ENCODE data around the gene EHMT2.
"Not testable (repeated sequence)": the region's sequence is repeated elsewhere in the genome, so short reads cannot be mapped to it uniquely, and the experiment has no call there.

The EHMT2 gene

DNA sequence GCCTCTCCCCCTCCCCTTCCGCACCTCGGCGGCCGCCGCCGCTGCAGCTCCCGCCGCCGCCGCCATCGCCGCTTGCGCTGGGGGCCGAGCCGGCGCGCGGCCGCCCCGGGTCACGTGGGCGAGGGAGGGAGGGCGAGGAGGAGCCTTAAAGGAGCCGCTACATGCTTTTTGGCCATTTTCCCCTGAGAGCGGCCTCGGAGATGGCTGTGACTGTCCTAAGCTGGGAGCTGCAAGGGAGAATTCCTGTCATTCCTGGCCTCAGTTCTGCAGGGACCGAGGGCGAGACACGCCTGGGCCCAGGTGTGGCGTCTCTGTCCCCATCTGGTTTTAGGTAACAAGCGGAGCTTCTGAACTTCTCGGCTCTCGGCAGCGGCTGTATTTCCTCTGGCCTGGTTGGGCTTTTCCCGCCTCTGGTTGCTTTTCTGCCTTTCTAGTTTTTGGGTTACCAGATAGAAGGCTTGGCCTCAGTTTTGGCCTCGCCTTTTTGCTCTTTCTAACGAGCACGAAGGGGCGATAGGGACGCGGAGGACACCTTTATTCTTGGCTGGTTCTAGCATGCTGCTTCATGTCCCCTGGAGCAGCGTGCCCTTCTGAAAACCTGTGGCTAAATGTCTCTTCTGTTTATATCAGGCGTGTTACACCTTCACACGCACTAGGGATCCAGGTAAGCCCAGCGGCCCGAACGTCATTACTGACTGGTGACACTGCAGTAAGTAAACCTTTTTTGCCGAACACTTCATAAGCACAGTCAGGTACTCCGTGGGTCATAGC, at the start of gene EHMT2:
Gene EHMT2, minus strand, starts transcription at position 87 of the 771 bp plus-strand sequence. Its CDS starts 21 bp downstream, at position 66.
- peak; percentile 77 for DNase-seq

DNA sequence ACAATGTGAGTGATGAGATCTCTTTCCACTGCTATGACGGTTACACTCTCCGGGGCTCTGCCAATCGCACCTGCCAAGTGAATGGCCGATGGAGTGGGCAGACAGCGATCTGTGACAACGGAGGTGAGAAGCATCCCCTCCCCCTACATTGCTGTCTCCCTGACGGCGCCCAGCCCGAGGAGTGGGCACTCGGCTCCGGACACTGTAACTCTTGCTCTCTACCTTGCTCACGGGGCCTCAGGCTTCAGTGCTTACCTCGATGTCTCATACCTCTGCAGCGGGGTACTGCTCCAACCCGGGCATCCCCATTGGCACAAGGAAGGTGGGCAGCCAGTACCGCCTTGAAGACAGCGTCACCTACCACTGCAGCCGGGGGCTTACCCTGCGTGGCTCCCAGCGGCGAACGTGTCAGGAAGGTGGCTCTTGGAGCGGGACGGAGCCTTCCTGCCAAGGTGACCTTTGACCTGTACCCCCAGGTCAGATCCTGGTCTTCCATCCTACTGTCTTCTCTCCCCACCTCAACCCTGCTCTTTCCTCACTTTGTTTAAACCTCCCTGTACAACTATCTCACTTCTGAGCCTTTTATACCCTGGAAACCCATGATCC, 49.7 kb upstream of the EHMT2 start:
- no peak for DNase-seq

DNA sequence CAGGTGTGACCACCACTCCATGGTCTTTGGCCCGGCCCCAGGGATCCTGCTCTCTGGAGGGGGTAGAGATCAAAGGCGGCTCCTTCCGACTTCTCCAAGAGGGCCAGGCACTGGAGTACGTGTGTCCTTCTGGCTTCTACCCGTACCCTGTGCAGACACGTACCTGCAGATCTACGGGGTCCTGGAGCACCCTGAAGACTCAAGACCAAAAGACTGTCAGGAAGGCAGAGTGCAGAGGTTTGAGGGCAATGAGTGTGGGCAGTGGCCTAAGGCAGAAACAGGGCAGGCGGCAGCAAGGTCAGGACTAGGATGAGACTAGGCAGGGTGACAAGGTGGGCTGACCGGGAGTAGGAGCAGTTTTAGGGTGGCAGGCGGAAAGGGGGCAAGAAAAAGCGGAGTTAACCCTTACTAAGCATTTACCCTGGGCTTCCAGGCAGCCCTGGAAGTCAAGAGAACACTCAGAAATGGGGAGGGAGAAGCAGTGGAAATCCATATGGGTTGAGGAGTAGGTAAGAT, 48.9 kb upstream of the EHMT2 start:
- DNase-seq: no peak

DNA sequence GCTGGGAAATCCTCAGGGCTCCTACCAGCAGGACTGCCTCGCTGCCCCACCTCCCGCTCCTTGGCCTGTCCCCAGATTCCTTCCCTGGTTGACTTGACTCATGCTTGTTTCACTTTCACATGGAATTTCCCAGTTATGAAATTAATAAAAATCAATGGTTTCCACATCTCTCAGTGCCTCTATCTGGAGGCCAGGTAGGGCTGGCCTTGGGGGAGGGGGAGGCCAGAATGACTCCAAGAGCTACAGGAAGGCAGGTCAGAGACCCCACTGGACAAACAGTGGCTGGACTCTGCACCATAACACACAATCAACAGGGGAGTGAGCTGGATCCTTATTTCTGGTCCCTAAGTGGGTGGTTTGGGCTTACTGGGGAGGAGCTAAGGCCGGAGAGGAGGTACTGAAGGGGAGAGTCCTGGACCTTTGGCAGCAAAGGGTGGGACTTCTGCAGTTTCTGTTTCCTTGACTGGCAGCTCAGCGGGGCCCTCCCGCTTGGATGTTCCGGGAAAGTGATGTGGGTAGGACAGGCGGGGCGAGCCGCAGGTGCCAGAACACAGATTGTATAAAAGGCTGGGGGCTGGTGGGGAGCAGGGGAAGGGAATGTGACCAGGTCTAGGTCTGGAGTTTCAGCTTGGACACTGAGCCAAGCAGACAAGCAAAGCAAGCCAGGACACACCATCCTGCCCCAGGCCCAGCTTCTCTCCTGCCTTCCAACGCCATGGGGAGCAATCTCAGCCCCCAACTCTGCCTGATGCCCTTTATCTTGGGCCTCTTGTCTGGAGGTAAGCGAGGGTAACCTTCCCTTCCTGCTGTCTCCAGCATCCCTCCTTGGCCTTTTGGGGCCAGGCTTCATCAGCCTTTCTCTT, 48.2 kb upstream of the EHMT2 start, which contains the start of gene CFB:
Gene CFB, plus strand, starts transcription at position 589 of the 863 bp plus-strand sequence. Its CDS starts 127 bp downstream, at position 716.
- DNase-seq: peak; percentile 75

DNA sequence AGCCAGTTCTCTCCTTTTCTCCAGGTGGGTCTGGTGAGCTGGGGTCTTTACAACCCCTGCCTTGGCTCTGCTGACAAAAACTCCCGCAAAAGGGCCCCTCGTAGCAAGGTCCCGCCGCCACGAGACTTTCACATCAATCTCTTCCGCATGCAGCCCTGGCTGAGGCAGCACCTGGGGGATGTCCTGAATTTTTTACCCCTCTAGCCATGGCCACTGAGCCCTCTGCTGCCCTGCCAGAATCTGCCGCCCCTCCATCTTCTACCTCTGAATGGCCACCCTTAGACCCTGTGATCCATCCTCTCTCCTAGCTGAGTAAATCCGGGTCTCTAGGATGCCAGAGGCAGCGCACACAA, 47.6 kb upstream of the EHMT2 start:
- no peak for DNase-seq

DNA sequence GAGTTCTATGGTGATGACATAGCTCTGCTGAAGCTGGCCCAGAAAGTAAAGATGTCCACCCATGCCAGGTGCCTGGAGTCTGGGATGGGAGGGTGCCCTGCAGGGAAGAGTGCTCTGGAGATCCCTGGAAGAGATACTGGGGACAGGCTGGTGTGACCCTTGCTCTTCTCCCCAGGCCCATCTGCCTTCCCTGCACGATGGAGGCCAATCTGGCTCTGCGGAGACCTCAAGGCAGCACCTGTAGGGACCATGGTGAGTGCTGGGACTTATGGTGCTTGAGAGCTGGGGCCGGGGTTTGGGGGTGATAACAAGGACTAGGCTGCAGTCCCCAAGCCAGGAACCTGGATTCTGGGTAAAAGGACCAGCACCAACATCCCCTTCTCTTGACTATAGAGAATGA, 46.2 kb upstream of the EHMT2 start:
- no peak for DNase-seq

DNA sequence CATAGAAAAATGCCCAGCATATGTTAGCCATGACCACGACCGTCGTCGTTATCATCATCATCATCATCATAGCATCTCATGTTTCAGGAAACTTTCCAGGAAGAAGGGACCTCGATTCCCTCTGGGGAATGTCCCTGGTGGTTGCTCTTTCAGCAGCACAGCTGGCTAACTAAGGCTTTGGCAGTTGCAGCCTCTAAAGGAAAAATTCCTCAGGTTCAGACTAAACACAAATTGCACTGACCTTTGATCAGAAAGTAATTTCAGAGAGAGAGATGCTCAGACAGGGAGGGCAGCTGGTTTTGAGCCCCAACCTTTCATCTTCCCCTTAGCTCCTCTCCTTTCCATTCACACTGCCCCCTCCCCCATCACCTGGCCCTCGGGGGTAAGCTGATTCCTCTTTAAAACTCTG, 42.8 kb upstream of the EHMT2 start:
- peak; percentile 46 for DNase-seq

DNA sequence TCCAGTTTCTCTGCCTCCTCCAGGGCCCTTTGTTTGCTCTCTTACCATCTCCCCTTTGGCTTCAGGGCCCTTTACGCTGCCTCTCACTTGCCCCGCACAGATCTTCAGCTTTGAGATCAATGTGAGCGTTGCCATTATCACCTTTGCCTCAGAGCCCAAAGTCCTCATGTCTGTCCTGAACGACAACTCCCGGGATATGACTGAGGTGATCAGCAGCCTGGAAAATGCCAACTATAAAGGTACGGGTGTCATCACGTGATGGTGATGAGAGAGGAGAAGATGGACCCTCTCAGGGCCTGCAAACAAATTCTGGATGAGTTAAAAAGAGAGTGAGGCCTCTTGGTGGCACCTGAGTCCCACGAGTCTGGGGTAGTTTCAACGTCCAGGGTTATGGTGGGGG, 38.3 kb upstream of the EHMT2 start:
- DNase-seq: no peak

DNA sequence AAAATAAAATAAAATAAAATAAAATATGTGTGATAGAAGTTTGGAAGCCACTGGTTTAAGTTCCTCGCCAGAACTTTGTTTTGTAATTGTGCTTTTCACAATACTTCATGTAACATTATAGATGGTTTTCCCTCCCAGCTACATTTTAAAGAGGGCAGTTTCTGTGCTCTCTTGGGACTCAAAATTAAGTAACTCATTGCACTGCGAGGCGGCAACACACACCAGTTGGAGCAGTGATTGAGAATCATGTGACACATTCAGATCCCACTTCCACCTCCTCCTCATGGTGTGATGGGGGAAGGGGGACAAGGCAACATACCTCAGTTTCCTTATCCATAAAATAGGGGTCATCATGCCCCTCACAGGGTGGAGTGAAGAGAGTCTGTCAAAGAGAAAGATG, 37.5 kb upstream of the EHMT2 start:
- DNase-seq: no peak

DNA sequence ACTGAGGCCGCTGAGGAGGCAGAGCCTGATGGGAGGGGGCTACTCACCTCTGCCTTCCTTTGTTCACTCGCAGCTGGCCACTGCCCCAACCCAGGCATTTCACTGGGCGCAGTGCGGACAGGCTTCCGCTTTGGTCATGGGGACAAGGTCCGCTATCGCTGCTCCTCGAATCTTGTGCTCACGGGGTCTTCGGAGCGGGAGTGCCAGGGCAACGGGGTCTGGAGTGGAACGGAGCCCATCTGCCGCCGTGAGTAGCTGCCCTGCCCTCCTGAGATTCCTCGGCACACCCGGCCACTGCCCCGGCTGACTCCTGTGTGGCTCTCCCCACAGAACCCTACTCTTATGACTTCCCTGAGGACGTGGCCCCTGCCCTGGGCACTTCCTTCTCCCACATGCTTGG, 36.0 kb upstream of the EHMT2 start:
- DNase-seq: no peak

DNA sequence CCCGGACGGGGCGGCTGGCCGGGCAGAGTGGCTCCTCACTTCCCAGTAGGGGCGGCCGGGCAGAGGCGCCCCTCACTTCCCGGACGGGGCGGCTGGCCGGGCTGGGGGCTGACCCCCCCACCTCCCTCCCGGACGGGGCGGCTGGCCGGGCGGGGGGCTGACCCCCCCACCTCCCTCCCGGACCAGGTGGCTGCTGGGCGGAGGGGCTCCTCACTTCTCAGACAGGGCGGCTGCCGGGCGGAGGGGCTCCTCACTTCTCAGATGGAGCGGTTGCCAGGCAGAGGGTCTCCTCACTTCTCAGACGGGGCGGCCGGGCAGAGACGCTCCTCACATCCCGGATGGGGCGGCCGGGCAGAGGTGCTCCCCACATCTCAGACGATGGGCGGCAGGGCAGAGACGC, 34.6 kb upstream of the EHMT2 start:
- not testable (repeated sequence) for DNase-seq

DNA sequence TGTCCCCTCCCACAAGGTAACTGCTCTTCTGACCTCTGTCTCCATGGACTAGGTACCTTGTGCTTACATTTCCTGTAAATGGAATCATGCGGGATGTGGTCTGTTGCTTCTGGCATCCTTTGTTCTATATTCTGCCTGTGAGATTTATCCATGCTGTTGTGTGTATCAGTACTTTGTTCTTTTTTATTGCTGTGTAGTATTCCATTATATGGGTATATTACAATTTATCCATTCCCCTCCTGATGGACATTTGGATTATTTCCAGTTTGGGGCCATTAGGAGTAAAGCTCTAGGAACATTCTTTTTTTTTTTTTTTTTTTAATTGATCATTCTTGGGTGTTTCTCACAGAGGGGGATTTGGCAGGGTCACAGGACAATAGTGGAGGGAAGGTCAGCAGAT, 33.5 kb upstream of the EHMT2 start:
- no peak for DNase-seq

DNA sequence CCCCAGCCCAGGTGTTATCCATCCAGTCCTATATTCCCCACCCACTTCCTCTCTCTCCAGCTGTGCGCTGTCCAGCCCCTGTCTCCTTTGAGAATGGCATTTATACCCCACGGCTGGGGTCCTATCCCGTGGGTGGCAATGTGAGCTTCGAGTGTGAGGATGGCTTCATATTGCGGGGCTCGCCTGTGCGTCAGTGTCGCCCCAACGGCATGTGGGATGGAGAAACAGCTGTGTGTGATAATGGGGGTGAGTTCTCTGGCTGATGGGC, 31.1 kb upstream of the EHMT2 start:
- DNase-seq: no peak

DNA sequence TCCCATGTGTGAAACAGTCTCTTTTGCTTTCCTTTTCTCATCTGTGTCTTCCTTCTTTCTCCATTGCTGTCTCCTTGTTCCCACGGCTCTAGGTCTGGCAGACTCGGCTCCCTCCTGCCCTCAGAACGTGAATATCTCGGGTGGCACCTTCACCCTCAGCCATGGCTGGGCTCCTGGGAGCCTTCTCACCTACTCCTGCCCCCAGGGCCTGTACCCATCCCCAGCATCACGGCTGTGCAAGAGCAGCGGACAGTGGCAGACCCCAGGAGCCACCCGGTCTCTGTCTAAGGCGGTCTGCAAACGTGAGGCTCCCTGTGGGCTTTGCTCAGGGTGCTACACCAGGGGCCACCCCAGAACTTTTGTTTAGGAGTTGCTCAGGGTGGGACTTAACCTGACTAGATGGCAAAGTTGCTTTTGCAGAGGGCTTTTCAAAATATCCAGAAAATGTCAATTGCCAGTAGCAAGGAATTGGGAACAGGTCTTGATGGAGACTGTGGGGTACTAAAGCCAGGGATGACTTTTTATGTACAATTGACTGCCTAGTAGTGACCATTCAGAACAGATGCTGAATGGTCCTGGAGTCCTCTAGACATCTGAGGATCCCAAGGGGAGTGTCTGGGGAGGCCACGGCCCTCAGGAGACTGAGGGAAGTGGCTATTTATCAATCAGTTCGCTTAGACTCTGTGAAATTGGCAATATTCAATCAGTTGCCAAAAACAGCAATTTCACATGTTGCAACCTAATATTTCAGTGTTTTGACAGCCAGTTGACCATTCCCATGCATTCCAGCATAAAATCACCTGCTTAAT, 30.6 kb upstream of the EHMT2 start:
- DNase-seq: no peak

DNA sequence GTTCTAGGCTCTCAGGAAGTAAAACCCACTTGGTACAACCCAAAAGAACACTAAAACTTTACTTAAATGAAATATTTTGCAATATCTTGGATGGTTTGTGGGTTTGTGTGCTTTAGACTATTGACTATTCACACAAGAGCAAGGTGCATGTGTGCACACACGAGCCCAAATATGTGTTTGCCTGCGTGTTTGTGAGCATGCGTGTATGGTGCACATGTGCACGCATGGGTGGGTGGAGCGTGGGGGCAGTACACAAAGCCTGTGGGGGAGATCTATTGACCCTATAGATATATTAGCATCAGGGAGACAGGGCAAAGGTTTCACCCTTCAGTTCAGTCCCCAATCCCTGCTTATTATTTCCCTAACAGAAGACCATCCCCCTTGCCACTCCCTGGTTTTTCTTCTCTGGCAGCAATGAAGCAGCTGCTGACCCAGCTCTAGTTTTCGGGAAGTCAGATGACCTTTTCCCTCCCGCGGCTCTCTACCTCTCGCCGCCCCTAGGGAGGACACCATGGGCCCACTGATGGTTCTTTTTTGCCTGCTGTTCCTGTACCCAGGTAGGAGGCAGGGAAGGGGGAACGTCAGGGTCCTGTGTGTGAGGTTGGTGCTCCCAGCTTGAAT, 29.9 kb upstream of the EHMT2 start, which contains the start of gene C2:
Gene C2, plus strand, starts transcription at position 476 of the 621 bp plus-strand sequence. Its CDS starts 36 bp downstream, at position 512.
- DNase-seq: no peak

DNA sequence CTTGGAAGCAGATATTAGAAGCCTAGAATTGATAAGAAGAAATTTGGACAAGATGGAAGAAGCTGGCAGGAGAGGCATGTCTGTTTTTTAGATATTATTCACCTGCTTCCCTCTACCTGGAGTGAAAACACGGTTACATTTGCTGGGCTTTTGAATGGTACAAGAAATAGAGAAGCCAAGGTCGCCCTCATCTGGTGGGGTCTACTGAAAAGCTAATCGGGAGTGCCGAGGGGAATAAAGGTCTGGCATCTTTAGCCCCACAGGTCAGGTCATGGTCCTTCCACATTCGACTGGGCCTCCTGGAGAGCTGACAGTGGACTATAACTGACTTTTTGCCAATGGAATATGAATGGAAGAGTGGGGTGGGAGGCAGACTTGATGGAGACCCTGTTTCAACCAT, 25.4 kb upstream of the EHMT2 start:
- no peak for DNase-seq

DNA sequence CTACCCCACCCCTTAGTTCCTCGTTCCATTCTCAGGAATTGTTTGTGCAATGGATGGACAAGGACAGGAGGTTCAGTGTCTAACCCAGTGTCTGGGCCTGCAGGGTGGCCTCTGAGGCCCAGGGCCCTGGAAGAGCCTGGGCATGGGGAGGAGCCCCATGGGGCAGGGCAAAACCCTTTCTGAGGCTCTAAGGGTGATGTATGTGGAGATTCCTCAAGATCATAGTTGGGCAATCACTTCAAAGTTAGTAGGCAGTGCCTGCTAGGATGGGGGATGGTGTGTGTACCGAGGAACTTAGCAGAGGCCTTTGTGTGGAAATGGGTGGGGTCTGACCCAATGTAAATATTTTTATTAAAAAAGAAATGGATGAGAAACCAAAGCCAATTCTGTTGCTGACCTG, 23.3 kb upstream of the EHMT2 start:
- no peak for DNase-seq

DNA sequence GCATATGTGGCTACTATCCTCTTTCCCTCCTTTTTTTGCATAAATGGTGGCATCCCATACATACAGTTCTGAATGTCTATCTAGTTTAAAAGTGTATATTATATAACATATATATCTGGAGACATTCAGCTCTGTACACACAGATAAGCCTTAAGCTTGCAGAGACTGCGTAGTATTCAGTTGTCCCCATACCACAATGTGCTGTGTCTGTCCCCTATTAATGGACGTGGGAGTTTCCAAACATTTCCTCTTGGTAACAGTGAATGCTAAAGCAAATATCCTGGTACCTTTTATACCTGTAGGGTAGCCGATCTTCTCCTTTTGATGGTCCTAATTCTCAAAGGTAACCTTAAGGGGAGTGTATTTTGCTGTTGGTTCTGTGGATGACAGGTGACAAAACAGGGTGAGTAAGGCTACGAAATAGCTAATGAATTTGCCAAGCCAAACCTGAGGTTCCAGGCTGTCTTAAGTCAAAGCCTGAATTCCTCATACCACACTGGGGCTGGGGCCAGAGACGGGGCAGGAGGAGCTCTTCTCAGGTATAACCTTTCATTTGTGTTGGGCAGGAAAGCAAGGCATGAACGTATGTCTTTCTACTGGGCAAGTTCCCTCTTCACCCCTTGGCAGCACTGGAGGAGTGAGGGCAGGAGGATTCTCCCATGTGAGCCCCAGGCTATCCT, 22.3 kb upstream of the EHMT2 start:
- DNase-seq: no peak

DNA sequence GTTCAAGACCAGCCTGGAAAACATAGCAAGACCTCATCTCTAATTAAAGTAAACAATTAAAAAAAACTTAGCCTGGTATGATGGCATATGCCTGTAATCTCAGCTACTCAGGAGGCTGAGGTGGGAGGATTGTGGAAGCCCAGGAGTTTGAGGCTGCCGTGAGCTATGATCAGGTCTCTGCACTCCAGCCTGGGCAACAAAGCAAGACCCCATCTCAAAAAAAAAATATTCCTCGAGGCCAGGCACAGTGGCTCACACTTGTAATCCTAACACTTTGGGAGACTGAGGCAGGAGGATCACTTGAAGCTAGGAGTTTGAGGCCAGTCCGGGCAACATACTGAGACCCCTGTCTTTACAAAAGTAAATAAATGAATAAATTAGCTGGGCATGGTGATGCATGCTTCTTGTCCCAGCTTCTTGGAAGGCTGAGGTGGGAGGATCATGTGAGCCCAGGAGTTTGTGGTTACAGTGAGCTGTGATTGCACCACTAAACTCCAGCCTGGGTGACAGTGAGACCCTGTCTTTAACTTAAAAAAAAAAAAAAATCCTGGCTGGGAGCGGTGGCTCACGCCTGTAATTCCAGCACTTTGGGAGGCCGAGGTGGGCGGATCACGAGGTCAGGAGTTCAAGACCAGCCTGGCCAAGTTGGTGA, 20.7 kb upstream of the EHMT2 start:
- no peak for DNase-seq

DNA sequence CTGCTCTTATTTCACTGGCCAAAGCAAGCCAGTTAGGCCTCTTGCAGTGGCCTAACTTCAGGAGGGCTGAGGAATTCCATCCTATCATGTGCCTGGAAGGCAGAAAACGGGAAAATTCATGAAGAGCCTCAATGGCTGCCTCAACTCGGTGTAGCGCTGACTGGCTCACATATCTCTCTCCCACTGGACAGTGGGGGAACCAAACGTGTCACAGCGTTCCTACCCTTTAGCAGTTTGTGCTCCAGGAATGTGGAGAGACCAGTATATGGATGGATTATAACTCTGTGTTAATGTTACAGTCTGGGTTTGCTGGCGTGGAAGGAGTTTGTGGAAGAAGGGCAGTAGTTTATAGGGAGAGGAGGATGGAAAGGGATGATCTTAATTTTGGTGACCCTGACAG, 18.3 kb upstream of the EHMT2 start:
- no peak for DNase-seq

DNA sequence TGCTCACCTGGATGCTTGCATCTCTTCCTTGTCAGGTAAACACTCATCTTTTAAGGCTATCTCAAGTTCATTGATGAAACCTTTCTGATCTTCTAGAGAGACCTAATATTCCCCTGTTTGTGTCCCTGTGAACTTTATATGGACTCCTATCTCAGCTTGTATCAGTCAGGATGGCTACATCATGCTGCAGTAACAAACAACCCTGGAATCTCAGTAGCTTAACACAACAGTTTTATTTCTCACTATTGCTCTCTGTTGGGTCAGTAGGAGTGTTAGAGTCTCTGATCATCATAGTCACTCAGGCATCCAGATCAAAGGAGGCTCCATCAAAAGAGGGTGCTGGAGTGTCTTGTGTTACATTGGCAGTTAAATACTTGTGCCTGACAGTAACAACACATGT, 17.9 kb upstream of the EHMT2 start:
- DNase-seq: no peak

All from fibroblast of skin of right quadriceps (primary cell).